ENCODE measurements around the gene HIBCH. TPM values are rescaled to one million over a fixed set of nuclear protein-coding genes. Genes with fewer than 3 reads are reported as not detected.

The HIBCH gene
- total RNA-seq, 1 experiment from 2014 or later = 24.7 TPM

DNA sequence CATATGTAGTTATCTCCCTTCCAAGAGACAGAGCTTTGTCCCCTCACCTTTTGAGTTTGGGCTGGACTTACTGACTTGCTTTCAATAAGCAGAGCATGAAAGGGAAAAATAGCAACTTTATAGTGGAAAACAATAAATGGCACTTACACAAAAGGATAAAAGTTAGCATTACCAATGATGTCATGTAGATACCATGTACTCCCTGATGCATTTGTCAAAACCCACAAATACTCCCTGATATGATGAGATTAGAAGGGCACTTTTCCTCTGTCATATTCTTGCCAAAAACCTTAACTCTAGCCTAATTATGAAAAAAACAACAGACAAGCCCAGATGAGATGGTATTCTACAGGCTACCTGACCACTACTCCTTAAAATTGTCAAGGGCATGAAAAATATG, 16.0 kb downstream of the HIBCH start:
- H2AFZ ChIP-seq (ENCODE audit: low read depth, low read length, poor library complexity, severe bottlenecking) = no peak overlapping the region
- no TSS peak for BruUV-seq (replicated peaks)
- CTCF ChIA-PET = no interaction called here
- H3K27ac ChIP-seq (ENCODE audit: low read depth, low read length) = no peak overlapping the region
- no peaks in the 10 kb centered on the region for H3K9me2 ChIP-seq (ENCODE audit: insufficient read depth)
- H3K4me2 ChIP-seq (ENCODE audit: low read length) = no peak overlapping the region
- no peak overlapping the region for H3K9ac ChIP-seq (ENCODE audit: low read length)
- no peak for DNase-seq (ENCODE audit: low read depth, low spot score)
- H3K9me3 ChIP-seq (ENCODE audit: control insufficient read depth in 1 of 2, insufficient read depth in 1 of 2, low read depth in 1 of 2, low read length in 2 of 2) = no peaks in the 10 kb centered on the region
- H3K4me1 ChIP-seq (ENCODE audit: control insufficient read depth in 1 of 2, insufficient read depth in 2 of 2, low read length in 2 of 2) = no peaks in the 10 kb centered on the region
- no peak for TF ChIP-seq ZNF274 (IDR thresholded peaks at IDR 0.05; ENCODE audit: low read depth, low read length)
- TF ChIP-seq, protein P1, sequence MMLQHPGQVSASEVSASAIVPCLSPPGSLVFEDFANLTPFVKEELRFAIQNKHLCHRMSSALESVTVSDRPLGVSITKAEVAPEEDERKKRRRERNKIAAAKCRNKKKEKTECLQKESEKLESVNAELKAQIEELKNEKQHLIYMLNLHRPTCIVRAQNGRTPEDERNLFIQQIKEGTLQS (IDR thresholded peaks at IDR 0.05) = no peak
- POLR2A ChIA-PET = no interaction called here
- H4K20me1 ChIP-seq (ENCODE audit: insufficient read depth) = no peaks in the 10 kb centered on the region
- ATAC-seq = no peak
- 0 out of 4 replicates have a peak, but pooled peaks cover under 1 to 6% of the 10 kb centered on the region in 2 experiments for H3K36me3 ChIP-seq (ENCODE audit: control insufficient read depth in 1 of 2, insufficient read depth in 2 of 2, low read length in 2 of 2)
- RAD21 ChIA-PET (ENCODE audit: low non-redundant PET in 1 of 2, low total read pairs in 2 of 2, uncharacterized antibody in 2 of 2, unreplicated experiment in 2 of 2) = no interaction called here
- peaks cover 23% of the 10 kb centered on the region; the same call in 1 of the 2 replicates for H3K79me2 ChIP-seq (ENCODE audit: insufficient read depth, low read length)
- no peaks in the 10 kb centered on the region for H3K27me3 ChIP-seq (ENCODE audit: insufficient read depth, low read length)
- H3K4me3 ChIP-seq (replicated peaks in 1 of 2; ENCODE audit: low read depth in 1 of 2, low read length in 2 of 2) = no peak overlapping the region
- intact Hi-C loops (cut with micrococcal nuclease) = no loop called here

DNA sequence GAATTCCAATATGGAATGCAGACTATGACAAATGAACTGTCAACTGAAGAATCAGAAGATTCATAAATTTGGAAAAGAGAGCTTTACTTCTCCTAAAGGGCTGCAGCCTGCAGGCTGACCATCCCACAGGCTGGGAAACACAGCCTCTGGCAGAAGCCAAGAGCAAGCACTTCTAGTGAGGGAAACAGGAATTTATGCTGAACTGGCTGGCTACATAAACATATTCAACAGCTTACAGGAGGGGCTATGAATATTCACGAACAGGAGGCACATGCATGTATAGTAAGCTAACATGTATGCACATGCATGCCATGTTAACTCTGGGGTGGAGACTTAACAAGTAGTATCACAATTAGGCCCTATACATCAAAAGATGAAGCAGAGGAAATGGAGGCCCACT, 17.6 kb downstream of the HIBCH start:
- H4K20me1 ChIP-seq (ENCODE audit: insufficient read depth) = no peaks in the 10 kb centered on the region
- no TSS peak for BruUV-seq (replicated peaks)

More for the DNA sequence above, 17.6 kb downstream of the HIBCH start:
- DNase-seq (ENCODE audit: low read depth, low spot score) = no peak
- Histone ChIP-seq H3K4me1 (ENCODE audit: control insufficient read depth in 1 of 2, insufficient read depth in 2 of 2, low read length in 2 of 2) (no peaks in the 10 kb centered on the region), H2AFZ (ENCODE audit: low read depth, low read length, poor library complexity, severe bottlenecking) (no peak overlapping the region), H3K4me3 (replicated peaks in 1 of 2; ENCODE audit: low read depth in 1 of 2, low read length in 2 of 2) (no peak overlapping the region), H3K27me3 (ENCODE audit: insufficient read depth, low read length) (no peaks in the 10 kb centered on the region), H3K36me3 (ENCODE audit: control insufficient read depth in 1 of 2, insufficient read depth in 2 of 2, low read length in 2 of 2) (peaks cover 0 to 6% of the 10 kb centered on the region in 2 experiments; a peak in 1 of 4 replicates), H3K9me3 (ENCODE audit: control insufficient read depth in 1 of 2, insufficient read depth in 1 of 2, low read depth in 1 of 2, low read length in 2 of 2) (no peaks in the 10 kb centered on the region), H3K9ac (ENCODE audit: low read length) (no peak overlapping the region), H3K9me2 (ENCODE audit: insufficient read depth) (no peaks in the 10 kb centered on the region), H3K27ac (ENCODE audit: low read depth, low read length) (no peak overlapping the region), H3K79me2 (ENCODE audit: insufficient read depth, low read length) (peaks cover 23% of the 10 kb centered on the region; the same call in 1 of the 2 replicates), H3K4me2 (ENCODE audit: low read length) (no peak overlapping the region)
- RAD21 ChIA-PET (ENCODE audit: low non-redundant PET in 1 of 2, low total read pairs in 2 of 2, uncharacterized antibody in 2 of 2, unreplicated experiment in 2 of 2) = no interaction called here
- intact Hi-C loops (cut with micrococcal nuclease) = no loop called here
- ATAC-seq = no peak
- CTCF ChIA-PET = no interaction called here
- POLR2A ChIA-PET = no interaction called here
- no peak for TF ChIP-seq CBX3 (IDR thresholded peaks at IDR 0.05; ENCODE audit: low read depth)
- no peak for TF ChIP-seq ZNF274 (IDR thresholded peaks at IDR 0.05; ENCODE audit: low read depth, low read length)
- TF ChIP-seq ZFX (IDR thresholded peaks at IDR 0.05) = no peak
- TF ChIP-seq TCF7L2 (IDR thresholded peaks at IDR 0.05; ENCODE audit: borderline replicate concordance, extremely low read depth, insufficient read depth, insufficient read length) = no peak
- TF ChIP-seq CEBPB (IDR thresholded peaks at IDR 0.05; ENCODE audit: low read depth) = no peak
- TF ChIP-seq, protein P2, sequence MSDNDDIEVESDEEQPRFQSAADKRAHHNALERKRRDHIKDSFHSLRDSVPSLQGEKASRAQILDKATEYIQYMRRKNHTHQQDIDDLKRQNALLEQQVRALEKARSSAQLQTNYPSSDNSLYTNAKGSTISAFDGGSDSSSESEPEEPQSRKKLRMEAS (IDR thresholded peaks at IDR 0.05) = no peak
- TF ChIP-seq, protein P3, sequence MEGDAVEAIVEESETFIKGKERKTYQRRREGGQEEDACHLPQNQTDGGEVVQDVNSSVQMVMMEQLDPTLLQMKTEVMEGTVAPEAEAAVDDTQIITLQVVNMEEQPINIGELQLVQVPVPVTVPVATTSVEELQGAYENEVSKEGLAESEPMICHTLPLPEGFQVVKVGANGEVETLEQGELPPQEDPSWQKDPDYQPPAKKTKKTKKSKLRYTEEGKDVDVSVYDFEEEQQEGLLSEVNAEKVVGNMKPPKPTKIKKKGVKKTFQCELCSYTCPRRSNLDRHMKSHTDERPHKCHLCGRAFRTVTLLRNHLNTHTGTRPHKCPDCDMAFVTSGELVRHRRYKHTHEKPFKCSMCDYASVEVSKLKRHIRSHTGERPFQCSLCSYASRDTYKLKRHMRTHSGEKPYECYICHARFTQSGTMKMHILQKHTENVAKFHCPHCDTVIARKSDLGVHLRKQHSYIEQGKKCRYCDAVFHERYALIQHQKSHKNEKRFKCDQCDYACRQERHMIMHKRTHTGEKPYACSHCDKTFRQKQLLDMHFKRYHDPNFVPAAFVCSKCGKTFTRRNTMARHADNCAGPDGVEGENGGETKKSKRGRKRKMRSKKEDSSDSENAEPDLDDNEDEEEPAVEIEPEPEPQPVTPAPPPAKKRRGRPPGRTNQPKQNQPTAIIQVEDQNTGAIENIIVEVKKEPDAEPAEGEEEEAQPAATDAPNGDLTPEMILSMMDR (IDR thresholded peaks at IDR 0.05 in 2 of 3, conservative IDR thresholded peaks at IDR 0.05 in 1 of 3; ENCODE audit: borderline replicate concordance in 1 of 3, insufficient read depth in 1 of 3, low read depth in 2 of 3, low read length in 2 of 3) = no peak

Measured in HCT116 (cell line).